Stimulated activated CD4-positive, alpha-beta T cell treated with anti-CD3 and anti-CD28 coated beads, Interleukin-1b, Interleukin-23, amount 100 ng/mL, for 4 hours (primary cell): Measurements from ENCODE around the gene S100A11.
"Not testable (repeated sequence)": the region's sequence is repeated elsewhere in the genome, so short reads cannot be mapped to it uniquely, and the experiment has no call there.

ENCODE experiments used
- DNase-seq, 2 donors: peaks; one replicate each; pipeline ENCODE4 v3.0.0-alpha.2; 2020; ENCODE audit warnings: low read depth in 2 of 2

The S100A11 gene

DNA sequence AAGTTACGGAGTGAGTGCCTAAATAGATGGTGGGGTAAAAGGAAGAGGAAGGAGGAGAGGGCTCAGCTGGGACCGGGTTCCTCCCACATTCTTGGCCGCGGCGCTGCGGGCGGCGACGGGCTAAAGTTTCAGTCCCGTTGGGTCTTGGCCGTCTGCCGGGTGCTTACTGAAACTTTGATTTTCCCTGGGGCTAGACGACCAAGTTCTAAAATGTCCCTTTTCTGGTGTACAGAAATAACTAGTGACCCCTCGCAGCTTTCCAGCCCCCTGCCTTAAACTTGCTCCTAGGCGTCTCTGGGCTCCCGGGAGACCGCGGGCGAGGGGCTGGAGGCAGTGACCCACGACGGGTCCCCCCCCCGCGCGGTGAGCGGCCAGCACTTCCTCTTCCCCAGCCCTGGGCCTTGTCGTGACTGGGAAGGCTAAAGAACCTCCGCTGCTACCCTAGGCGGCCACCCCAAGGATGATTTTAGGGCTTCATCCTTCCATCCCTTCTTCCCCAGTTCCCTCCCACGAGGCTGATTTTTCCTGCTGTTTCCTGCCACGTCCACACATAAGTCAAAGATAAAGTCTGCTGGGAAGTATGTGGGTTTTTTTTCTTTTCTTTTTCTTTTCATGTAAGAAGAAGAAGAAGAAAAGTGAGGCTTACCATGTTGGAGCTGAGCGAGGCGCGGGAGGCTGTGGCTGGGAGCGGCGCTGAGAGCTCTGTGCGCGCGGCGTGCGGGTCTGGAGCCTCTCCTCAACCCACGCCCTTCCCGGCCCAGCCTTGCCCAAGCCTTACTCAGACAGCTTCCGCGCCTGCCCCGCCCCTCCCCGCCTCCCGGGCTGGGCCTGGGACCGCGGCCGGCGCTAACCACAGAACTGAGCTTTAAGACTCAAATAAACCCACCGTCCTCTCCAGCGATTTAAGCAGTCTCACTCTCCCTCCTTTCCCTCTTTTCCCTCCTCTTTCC lies at the start of gene S100A11:
S100A11 (minus strand) TSS at position 738 of the 950 bp plus-strand sequence; CDS start at position 649, 89 bp downstream.
- peak; percentile 60 to 69 for DNase-seq

DNA sequence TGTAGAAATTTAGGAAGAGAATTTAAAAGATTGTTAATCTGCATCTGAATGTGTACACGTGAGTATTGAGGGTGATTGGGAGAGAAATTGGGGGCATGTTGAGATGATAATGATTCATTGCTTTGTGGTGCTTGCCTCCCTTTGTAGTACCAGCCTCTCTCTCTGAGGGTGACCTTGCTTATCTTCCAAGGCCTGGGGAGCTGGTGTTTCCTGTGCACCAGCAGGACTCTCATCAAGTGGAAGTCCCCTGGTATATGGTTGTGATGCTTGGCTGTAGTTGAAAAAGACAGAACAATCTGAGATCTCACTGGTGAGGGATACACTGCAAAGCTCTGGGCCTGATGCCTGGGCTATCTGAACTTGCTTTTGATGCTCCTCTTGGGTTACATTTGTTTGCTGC lies 48.0 kb upstream of the S100A11 start:
- DNase-seq = no peak

DNA sequence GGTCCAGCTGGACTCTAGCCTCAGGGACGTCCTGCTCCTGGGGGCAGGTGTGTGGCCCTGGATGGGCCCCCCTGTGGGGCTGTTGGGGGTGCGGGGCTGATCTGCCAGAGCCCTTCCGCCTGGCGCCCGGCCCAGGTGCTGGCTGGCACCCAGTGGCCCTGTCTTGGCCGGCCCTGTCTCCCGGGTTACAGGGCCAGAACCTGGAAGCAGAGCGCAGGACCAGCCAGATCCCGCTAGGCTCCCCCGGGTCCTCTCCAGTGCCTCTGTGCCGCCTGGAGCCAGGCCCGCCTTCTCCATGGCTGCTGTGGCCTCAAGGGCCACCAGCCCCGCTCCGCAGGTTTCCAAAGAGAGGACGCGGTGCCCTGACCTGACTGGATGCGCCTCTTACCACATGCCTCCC lies 44.2 kb upstream of the S100A11 start:
- not testable (repeated sequence) for DNase-seq

DNA sequence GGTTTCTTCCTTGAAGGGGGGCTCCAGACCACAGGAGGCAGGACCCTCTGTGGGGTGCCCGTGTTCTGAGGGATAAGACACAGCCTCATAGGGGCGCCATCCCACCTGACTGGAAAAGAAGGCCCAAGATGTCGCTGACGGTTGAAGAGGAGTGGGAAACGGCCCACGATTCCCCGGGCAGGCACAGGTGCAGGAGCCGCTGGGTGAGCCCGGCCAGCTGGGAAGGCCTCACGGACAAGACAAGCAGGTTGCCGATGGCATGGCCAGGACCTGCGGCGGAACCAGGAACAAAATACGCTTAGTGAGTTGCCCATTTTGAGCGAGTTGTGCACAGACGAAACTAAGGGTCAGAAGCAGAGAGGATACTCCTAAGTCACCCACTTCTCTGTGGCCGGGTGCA lies 43.7 kb upstream of the S100A11 start:
- DNase-seq = not testable (repeated sequence)

DNA sequence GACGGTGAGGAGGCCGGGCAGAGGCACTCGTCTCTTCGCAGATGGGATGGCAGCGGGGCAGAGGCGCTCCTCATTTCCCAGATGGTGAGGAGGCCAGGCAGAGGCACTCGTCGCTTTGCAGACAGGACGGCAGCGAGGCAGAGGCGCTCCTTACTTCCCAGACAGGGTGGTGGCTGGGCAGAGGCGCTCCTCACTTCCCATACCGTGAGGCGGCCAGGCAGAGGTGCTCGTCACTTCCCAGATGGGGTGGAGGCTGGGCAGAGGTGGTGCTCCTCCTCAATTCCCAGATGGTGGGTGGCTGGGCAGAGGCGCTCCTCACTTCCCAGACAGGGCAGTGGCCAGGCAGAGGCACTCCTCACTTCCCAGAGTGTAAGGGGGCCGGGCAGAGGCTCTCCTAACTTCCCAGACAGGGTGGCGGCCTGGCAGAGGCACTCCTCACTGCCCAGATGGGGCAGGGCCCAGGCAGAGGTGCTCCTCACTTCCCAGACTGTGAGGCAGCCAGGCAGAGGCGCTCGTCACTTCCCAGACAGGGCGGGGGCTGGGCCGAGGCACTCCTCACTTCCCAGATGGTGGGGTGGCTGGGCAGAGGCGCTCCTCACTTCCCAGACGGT lies 42.1 kb upstream of the S100A11 start:
- no peak for DNase-seq

DNA sequence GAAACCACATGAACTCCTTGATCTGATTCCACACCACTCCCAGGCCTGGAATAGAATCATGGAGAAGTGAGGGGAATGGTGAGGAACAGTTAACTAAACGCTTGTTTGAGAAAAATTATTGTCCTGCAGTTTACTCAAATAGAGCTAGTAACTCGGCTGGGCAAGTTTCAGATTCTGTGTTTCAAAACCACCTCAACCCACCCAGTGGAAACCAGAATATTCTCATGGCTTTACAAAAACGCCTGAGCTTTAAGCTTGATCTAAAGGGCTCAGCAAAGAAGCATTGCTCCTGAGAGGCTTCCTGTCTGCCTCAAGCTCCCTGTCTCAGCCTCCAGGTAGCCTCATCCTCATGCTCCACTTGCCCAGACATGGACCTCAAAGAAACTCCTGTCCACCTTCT lies 35.5 kb upstream of the S100A11 start:
- DNase-seq = no peak

DNA sequence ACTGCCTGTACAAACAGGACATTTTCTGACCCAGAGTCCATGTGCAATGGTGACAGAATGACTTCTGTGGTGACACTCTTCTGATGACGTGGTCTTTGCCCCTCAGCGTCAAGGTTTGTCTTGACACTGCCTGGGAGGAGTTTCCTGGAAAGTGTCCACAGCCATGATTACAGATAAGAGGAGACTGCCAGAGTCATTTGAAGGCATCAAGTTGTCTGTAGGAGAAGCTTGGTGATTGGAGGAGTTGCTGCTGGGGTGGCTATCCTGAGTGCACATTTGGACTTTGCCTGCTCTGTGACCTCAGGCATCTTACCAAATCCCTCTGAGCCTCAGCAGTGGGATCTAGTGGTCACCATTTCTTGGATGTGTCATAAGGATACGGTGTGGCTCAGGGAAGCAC lies 34.3 kb upstream of the S100A11 start:
- no peak for DNase-seq

DNA sequence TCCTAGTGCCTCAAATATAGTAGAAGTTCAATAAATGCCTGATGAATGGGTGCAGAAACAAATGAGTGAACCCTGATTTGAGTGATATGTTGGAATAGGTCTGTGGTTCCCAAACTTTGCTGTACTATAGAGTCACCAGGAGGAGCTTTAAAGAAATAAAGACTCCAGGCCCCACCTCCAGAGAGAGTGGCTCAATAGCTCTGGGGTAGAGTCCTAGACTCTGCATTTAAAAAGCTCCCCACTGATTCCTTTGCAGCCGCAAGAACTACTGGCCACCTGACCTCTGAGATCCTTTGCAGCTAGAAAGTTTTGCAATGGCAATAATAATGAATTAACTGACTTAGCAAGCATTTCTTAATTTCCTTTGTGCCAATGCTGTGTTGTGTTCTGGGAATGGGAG lies 31.1 kb upstream of the S100A11 start:
- no peak for DNase-seq

DNA sequence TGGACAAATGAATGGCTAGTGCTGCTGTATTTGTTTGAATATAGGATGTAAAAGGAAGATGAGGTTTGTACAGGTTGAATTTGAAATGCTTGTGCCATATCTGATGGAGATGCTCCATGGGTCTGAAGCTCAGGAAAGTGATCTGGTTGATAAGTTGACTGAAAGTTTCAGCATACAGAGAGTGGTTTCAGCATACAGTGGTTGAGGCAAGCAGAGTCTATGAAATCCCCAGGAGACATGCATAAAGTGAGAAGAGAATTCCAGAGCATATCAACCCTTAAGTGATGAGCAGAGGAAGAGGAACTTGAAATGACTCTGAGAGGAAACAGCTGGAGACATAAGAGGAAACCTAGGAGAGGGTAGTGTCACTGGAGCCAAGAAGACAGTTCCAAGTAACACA lies 30.3 kb upstream of the S100A11 start:
- no peak for DNase-seq

DNA sequence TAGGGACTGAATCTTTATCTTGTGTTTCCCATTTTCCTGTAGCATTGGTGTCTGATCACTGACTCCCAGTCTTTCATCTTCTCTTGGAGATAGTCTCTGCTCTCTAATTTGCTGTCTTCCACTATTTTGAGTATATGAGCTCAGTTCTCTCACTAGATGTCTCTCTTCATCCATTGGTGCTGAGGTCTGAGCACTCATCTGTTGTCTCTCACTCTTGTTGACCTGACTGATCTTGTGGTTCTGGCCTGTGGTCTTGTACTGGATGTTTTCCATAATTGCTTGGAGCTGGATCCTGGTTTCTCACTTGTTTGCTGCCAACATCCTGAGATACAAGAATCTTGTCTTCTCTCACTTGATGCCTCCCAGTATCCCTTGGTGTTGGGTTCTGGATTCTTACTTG lies 25.1 kb upstream of the S100A11 start:
- DNase-seq = no peak

DNA sequence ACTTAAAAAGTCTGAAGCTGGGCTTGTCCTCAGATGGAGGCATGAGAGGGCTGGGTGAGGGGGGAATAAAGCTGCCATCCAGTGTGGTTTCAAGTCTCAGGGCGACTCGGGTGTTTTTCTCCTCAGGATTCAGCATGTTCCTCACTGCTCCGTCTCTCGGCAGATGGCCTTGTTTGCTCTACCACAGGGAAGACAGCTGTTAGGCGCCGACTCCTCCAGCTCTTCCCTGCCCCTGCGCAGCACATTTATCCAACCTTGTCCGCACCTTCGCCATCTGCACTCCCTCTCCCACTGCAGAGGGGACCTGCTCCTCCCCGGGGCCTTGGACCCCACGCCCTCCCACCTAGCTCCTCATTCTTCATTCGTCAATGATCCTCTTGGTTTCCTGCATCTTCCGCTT lies 16.6 kb upstream of the S100A11 start:
- DNase-seq = no peak

DNA sequence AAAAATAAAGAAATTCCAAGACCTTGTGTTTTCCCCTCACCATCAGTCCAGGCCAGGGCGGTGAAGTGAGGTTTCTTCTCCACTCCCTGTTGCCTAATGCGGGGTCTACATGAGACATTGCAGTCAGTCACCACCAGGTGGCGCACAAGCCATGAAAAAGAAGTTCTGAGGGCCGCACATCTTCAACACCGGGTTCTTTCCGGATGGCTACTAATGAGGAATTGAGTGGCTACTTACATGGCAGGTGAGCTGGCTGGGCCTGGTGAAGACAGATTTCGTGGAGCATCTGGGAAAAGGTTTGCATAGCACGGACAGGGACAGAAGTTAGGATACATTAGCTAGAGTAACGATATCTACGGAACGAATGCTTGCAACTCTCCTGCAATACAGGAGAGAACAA lies 15.8 kb upstream of the S100A11 start:
- DNase-seq = peak; percentile 77 to 83

DNA sequence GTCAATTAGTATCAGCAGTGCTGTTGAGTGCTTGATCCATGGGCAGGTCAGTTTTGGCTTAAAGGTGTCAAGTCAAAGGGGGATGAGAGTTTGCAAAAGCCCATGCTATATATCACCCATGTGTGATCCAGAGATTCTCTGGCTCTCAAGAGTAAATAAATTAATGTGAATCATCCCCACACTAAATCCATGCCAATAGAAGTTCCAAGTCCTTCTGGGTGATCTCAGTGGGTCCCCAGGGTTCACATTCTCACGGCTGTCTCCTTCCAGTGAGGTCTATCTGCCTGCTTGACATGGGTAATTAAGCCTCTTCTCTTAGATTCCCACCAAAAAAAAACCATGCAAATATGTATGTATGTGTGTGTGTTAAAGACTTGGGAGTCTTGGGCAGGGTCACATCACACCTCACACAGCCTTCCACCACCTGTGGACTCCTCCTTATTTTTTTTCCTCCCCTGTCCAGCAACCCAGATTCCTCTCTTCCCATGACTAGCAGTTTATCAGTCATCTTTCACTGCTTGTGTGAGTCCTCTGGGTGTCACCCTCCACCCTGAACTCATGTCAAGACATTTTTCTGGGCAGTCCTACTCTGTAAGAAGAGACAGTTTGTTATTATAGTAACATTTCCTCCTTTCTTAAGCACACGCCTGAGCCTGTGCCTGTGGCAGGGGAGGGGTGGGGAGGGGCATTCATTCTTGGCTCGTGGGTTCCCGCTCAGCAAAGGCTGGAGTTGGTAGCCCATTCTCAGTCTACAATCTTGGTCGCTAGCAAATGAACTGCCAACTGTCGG lies 14.3 kb upstream of the S100A11 start:
- no peak for DNase-seq

DNA sequence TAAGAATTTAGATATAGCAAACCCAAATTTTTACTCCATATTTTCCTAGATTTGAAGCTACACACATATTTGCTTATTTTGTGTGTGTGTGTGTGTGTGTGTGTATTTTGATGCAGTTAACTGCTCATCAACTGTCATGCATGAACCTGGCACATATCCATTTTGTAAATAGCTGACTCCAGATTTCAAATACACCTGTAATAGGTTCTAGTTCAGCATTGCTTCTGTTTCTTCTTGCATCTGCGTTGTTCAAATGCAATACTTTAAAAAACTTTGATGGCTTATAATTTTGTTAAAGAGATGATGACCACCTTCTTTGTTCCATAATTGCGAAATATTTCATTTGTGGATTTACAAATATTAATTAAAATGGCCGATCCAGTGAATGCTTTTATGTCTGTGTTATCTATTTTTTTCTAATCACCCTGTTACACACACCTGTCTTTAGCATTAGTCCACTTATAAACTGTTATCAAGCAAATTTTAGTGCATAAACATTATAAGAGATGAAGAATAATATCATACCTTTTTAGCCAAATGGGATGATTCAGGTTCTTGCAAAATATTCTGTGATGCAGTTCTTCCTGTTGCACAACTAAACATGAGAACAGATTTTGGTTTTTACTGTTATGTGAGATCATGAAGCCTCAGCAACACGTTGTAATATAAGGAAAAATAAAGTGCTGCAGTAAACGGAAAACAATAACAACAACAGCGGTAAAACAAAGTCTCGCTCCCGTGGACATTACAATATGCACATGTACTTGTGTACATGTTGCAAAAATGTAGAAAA lies 12.7 kb upstream of the S100A11 start:
- no peak for DNase-seq

DNA sequence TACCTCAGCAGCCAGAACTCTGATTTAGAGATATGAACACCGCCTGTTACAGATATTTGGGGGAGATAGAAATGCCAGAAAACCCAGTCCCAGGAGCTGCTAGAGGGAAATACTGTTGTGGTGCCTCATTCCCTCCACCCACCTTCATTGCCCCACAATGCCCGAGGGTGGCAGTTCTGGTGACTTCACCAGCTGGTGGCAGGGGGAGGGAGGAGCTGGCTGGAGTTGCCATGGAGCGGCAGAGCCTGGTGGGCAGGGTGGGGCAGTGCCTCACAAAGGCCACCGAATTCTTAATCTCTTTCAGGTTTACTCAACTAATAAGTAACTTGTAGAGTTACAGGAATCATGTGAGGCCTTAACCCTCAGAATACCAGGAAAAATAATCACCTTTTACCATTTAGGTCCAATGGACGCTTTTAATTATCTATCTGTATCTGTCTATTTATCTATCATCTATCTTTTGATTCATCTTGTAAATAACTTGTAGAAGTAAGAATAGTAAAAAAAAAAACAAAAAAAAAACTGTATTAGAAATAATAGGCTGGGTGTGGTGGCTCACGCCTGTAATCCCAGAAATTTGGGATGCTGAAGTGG lies 11.7 kb upstream of the S100A11 start:
- peak; percentile 23 to 27 for DNase-seq

DNA sequence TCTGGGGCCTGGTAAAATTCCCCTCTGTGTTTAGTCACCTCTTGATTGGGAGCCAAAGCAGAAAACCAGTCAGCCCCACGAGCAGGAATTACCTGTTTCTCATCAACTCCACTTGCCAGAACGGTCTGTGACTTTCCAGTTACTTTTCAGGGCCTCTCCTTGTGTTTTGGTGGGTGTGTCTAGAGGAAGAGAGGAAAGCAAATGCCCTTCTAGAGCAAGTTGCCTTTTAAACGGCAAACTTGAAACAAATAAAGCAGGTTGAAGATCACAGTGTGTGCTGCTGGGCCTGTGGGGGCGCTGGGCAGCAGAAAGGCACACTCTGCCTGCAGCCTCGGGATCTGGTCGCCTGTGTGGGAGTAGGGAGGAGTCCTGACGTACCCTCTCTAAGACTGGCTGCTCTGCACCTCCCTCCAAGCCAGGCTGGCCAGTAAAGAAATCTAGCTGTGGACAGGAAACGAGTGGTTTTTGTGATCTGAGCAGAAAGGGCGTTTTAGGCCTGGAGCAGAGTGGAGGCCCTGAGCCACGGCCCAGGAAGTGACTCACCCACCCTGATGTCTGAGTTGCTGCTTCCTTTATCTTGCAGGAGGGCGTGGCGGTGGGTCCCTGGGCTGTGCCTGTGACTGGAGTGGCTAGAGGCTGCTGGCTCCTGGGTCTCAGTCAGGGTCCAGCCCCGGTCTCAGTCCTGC lies 11.1 kb upstream of the S100A11 start:
- DNase-seq = peak; percentile 65 to 68

DNA sequence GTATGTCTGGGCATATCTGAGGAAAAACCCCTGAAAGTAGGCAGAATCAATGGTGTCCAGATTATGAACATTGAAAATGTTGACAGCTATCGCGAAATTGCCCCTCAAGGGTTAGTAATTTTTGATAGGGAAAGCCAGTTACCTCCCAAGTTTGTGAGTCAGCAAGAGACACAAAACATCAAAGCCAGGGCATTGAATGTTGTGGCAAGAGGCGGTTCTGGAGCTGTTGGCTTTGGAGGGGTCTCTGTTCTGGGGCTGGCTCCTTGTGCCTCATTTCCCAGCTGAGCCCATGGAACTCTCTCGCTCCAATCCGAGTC lies 10.6 kb upstream of the S100A11 start:
- no peak for DNase-seq

DNA sequence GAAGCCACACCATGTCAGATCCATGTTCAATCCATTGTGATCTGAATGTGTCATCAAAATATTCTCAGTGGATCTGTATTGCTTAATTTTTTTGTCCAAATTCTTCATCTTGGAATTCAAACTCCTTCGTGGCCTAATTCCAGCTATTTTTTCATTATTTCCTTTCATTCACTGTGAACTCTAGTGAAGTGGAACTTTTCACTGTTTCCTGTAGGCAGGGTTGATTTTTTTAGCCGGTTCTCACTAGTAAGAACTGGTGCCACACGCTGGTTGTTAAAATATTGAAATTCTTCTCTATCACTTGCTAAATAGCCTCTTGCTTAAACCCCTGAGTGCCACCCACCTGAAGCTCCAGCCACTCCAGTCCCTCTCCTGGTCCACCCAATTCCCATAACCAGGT lies 7.6 kb upstream of the S100A11 start:
- no peak for DNase-seq

DNA sequence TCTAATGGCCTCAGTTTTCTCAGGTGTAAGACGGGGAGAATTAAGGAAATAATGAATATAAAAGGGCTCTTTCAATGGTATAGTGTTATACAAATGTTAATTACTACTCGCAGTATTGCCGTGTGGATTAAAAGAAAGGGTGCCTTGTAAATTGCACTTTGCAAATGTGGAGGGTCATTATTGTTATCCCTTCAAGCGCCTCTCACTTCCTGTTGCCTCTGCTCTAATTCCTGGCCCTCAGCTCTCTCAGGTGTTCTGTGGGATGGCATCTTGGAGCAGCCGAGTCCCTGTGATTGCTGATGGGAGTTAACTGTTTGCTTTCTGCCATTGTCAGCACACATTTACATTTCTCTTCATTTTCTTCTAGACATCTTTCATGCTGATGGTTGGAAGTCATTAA lies 7.1 kb upstream of the S100A11 start:
- no peak for DNase-seq

DNA sequence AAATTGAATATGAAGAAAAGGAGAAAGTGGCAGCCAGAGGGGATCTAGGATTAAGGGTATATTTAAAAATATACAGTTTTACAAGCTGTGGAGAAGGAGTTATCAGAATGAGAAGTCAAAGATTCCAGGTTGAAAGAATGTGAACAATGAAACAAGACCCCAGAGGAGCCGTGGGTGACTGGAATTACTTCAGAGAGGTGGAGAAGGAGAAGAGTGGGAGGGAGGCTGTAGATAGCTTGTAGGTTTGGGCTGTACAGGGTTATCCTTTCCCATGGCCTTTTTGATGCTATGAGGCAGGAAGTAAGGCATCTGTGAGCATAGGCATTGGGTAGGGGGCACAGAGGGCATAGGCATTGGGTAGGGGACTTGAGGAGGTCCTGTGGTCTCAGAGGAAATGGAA lies 5.2 kb upstream of the S100A11 start:
- no peak for DNase-seq

DNA sequence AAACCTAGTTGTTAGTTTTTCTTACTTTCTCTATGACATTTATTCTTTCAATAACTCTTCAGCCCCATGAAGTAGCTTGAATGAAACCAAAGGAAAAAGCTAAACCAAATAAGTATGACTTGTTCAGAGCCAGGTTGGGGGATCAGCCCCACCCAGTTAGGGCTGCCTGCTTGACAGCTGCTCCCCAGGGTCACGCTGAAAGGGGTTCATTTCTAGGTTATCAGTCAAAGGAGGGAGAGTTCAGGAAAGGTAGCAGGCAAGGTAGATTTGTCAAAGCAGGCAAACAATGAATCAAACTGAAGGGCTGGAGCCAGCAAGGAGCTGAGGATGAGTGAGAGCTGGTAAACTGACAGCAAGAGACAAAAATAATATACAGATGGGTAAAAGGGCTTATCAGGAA lies 3.1 kb upstream of the S100A11 start:
- no peak for DNase-seq
